CD4-positive, alpha-beta T cell treated with Interleukin-10 for 1 hour (primary cell): ENCODE data around the gene MTA1.

Experiments
- DNase-seq: peaks from one replicate; pipeline ENCODE4 v3.0.0-alpha.2; 2020

Gene MTA1

GRCh38 chr14:105501504-105502291, 82.1 kb downstream of the MTA1 start:
- DNase-seq: peak; percentile 38

DNA sequence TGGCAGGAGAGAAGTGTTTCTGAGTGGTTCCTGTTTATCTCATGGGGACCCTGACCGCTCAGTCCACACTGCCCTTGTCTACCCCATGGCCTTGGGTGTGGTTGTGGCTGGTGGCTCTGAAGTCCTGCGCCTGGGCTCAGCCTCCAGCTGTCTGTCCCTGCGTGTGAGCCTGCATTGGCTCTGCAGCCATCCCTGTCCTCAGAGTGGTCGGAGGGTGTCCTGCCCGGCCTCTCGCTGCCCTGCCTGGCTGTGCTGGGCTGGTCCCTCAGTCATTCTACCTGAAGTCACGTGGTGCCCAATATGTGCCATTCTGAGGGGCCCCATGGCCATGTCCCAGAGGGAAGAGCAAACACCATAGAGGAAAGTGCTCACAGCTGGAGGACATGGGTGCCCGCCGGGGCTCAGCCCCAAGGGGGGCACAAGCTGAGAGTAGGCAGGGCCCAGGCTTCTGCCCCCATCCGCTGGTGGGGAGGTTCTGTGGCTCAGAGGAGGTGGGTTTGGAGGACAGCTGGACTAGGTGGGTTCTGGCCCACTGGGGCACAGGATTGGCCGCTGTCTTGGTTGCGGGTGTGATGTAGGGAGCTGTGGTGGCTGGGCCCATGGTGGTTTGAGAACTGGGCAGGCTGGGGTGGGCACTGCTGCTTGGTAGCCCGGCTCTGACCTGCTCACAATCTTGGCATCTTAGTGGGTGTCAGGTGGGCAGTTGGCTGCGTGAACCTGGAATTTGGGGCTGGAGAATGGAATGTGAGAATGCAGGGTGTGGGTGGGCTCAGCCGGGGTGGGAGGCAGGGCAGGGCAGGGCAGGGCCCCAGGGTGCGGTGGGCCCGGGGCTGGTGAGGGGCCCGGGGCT, 83.0 kb downstream of the MTA1 start:
- peak; percentile 23 for DNase-seq

- no peak for DNase-seq
Measured at GRCh38 chr14:105503296-105503640, 83.6 kb downstream of the MTA1 start.

GRCh38 chr14:105503935-105504692, 84.5 kb downstream of the MTA1 start:
- DNase-seq: no peak

DNA sequence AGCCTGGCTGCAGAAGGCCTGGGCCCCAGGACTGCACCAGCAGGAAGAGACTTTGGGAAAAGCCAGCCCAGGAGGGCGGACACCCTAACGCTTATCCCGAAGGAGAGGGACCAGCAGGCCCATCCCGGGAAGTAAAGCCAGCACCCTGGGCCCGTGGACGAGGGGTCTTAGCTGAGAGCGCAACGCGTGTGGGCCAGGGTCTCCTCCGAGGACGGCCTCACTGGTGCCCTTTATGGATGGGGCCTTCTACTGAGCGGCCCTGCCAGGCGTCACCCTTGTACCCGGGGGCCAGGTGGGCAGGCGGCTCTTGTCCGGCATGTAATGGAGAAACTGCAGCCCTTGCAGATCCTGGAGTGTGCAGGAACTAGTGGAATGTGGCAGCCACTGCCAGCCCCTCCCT, 85.5 kb downstream of the MTA1 start:
- DNase-seq: no peak

DNA sequence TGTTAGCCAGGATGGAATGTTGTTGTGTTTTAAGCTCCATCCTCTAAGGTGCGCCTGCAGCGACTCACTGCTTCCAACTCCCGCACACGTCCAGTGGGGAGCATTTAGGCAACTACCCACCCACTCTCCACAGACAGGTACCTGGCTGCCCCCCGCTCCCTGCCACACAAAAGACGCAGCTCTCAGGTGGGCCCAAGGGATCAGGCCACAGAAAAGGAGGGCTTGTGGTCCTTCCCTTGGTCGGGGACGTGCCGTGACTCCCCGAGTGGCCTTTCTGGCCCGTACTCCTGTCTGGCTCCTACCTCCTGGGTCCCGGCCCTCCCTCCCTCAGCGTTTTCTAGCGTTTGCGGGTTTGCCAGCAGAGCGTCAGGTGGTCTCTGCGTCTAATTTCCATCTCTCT, 87.6 kb downstream of the MTA1 start:
- no peak for DNase-seq

GRCh38 chr14:105508069-105508468, 88.4 kb downstream of the MTA1 start:
- no peak for DNase-seq

- no peak for DNase-seq
Measured at GRCh38 chr14:105508601-105509000, 89.0 kb downstream of the MTA1 start.

DNA sequence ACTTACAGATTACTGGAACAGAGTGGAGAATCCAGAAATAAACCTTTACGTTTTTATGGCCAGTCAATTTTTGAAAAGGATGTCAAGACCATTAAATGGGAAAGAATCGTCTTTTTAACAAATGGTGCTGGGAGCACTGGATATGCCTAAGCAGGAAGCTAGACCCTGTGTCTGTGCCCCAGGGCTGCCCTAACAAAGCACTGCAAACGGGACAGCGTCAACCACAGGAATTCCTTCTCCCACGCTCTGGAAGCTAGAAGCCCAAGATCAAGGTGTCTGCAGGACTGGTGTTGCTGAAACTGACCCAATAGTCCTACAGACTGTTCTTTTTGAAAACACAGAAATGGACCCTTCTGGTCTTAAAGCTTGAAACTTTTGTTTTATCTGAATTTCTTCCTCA, 97.5 kb downstream of the MTA1 start:
- no peak for DNase-seq

GRCh38 chr14:105519946-105520698, 100.5 kb downstream of the MTA1 start:
- no peak for DNase-seq
